Measurements from ENCODE around the gene TGFB3. TPM values are rescaled to one million over a fixed set of nuclear protein-coding genes. Genes with fewer than 3 reads are reported as not detected.
"Not testable (repeated sequence)": the region's sequence is repeated elsewhere in the genome, so short reads cannot be mapped to it uniquely, and the experiment has no call there.

The TGFB3 gene
- total RNA-seq, 2 experiments from 2014 or later = 8.4 to 11.8 TPM

- DNase-seq (no peak), ATAC-seq (ENCODE audit: poor library complexity) (no peak)
- no peaks in the 10 kb centered on the region for H3K4me1 Mint-ChIP-seq (ENCODE audit: low read depth)
- H3K9me3 ChIP-seq (ENCODE audit: control insufficient read depth in 1 of 2, insufficient read depth in 1 of 2, low read length in 2 of 2) = no peaks in the 10 kb centered on the region
- H3K36me3 ChIP-seq (ENCODE audit: insufficient read depth, low read length) = no peaks in the 10 kb centered on the region
- CTCF ChIA-PET = no interaction called here
- no peak for TF ChIP-seq CTCF (IDR thresholded peaks at IDR 0.05)
- H3K27me3 ChIP-seq (ENCODE audit: control insufficient read depth in 1 of 2, insufficient read depth in 2 of 2, low read length in 2 of 2) = no peaks in the 10 kb centered on the region
- H3K4me3 Mint-ChIP-seq = no peak overlapping the region
- no peaks in the 10 kb centered on the region for H3K36me3 Mint-ChIP-seq (ENCODE audit: low read depth)
- no peaks in the 10 kb centered on the region for H3K27me3 Mint-ChIP-seq
- intact Hi-C loops (cut with DNase I, micrococcal nuclease) = no loop called here
- no peak overlapping the region for H3K27ac Mint-ChIP-seq
- H3K4me3 ChIP-seq (ENCODE audit: low read length) = no peak overlapping the region
- POLR2A ChIA-PET = no interaction called here
- H3K4me1 ChIP-seq (ENCODE audit: insufficient read depth, low read length) = no peaks in the 10 kb centered on the region
- no peak overlapping the region for H3K27ac ChIP-seq (ENCODE audit: low read depth in 1 of 2, low read length in 2 of 2)
- H3K9me3 Mint-ChIP-seq = no peaks in the 10 kb centered on the region
Measured at GRCh38 chr14:75926431-75927115, 55.2 kb downstream of the TGFB3 start.

- H3K27ac ChIP-seq (ENCODE audit: low read depth in 1 of 2, low read length in 2 of 2); POLR2A ChIA-PET; intact Hi-C loops (cut with DNase I, micrococcal nuclease); H3K4me3 Mint-ChIP-seq; H3K9me3 ChIP-seq (ENCODE audit: control insufficient read depth in 1 of 2, insufficient read depth in 1 of 2, low read length in 2 of 2); ATAC-seq (ENCODE audit: poor library complexity); H3K27me3 Mint-ChIP-seq; H3K9me3 Mint-ChIP-seq; H3K36me3 ChIP-seq (ENCODE audit: insufficient read depth, low read length); H3K4me1 ChIP-seq (ENCODE audit: insufficient read depth, low read length); CTCF ChIA-PET; H3K4me3 ChIP-seq (ENCODE audit: low read length); H3K27me3 ChIP-seq (ENCODE audit: control insufficient read depth in 1 of 2, insufficient read depth in 2 of 2, low read length in 2 of 2); H3K27ac Mint-ChIP-seq; DNase-seq; H3K36me3 Mint-ChIP-seq (ENCODE audit: low read depth); H3K4me1 Mint-ChIP-seq (ENCODE audit: low read depth): not testable (repeated sequence)
Measured at GRCh38 chr14:75925141-75925840, 56.5 kb downstream of the TGFB3 start.

GRCh38 chr14:75920421-75920820, 61.4 kb downstream of the TGFB3 start:
- H3K27ac ChIP-seq (ENCODE audit: low read depth in 1 of 2, low read length in 2 of 2); H3K27me3 Mint-ChIP-seq: not testable (repeated sequence)

GRCh38 chr14:75917946-75918335, 63.9 kb downstream of the TGFB3 start:
- no peak overlapping the region for H3K4me3 Mint-ChIP-seq
- ATAC-seq (ENCODE audit: poor library complexity) (no peak), DNase-seq (no peak)
- no peaks in the 10 kb centered on the region for H3K27me3 Mint-ChIP-seq
- no peaks in the 10 kb centered on the region for H3K4me1 Mint-ChIP-seq (ENCODE audit: low read depth)
- H3K27me3 ChIP-seq (ENCODE audit: control insufficient read depth in 1 of 2, insufficient read depth in 2 of 2, low read length in 2 of 2) = no peaks in the 10 kb centered on the region
- POLR2A ChIA-PET = no interaction called here
- no peaks in the 10 kb centered on the region for H3K36me3 ChIP-seq (ENCODE audit: insufficient read depth, low read length)
- H3K4me1 ChIP-seq (ENCODE audit: insufficient read depth, low read length) = no peaks in the 10 kb centered on the region
- intact Hi-C loops (cut with DNase I, micrococcal nuclease) = no loop called here
- H3K9me3 Mint-ChIP-seq = no peaks in the 10 kb centered on the region
- H3K4me3 ChIP-seq (ENCODE audit: low read length) = no peak overlapping the region
- no peak overlapping the region for H3K27ac ChIP-seq (ENCODE audit: low read depth in 1 of 2, low read length in 2 of 2)
- H3K27ac Mint-ChIP-seq = no peak overlapping the region
- CTCF ChIA-PET = interaction anchor here (2.4 kb wide), 1 partner anchor 11 kb away, joined by 6 read pairs; no protein-coding TSS in a partner anchor
- no peak for TF ChIP-seq CTCF (IDR thresholded peaks at IDR 0.05)
- peaks cover 0 to 6% of the 10 kb centered on the region in 2 experiments for H3K9me3 ChIP-seq (ENCODE audit: control insufficient read depth in 1 of 2, insufficient read depth in 1 of 2, low read length in 2 of 2)
- H3K36me3 Mint-ChIP-seq (ENCODE audit: low read depth) = no peaks in the 10 kb centered on the region

More at GRCh38 chr14:75920421-75920820, 61.4 kb downstream of the TGFB3 start:
- H3K4me1 ChIP-seq (ENCODE audit: insufficient read depth, low read length); H3K36me3 Mint-ChIP-seq (ENCODE audit: low read depth); CTCF ChIA-PET; H3K27me3 ChIP-seq (ENCODE audit: control insufficient read depth in 1 of 2, insufficient read depth in 2 of 2, low read length in 2 of 2); DNase-seq; H3K4me3 Mint-ChIP-seq; H3K9me3 ChIP-seq (ENCODE audit: control insufficient read depth in 1 of 2, insufficient read depth in 1 of 2, low read length in 2 of 2); POLR2A ChIA-PET; H3K4me1 Mint-ChIP-seq (ENCODE audit: low read depth); H3K4me3 ChIP-seq (ENCODE audit: low read length); H3K27ac Mint-ChIP-seq; H3K36me3 ChIP-seq (ENCODE audit: insufficient read depth, low read length); H3K9me3 Mint-ChIP-seq; intact Hi-C loops (cut with DNase I, micrococcal nuclease); ATAC-seq (ENCODE audit: poor library complexity): not testable (repeated sequence)
